Measurements from ENCODE around the gene MLANA. TPM values are rescaled to one million over a fixed set of nuclear protein-coding genes. Genes with fewer than 3 reads are reported as not detected.

Gene MLANA
- total RNA-seq, 1 experiment from 2014 or later, result not detected

- TF ChIP-seq PRDM15 (CRISPR knock-in tag; IDR thresholded peaks at IDR 0.05) (no peak), ZNF396 (CRISPR knock-in tag; IDR thresholded peaks at IDR 0.05; ENCODE audit: borderline replicate concordance) (no peak), SMAD3 (CRISPR knock-in tag; IDR thresholded peaks at IDR 0.05; ENCODE audit: borderline replicate concordance) (no peak), FOXP1 (CRISPR knock-in tag; IDR thresholded peaks at IDR 0.05; ENCODE audit: borderline replicate concordance) (no peak), SMAD4 (CRISPR knock-in tag; IDR thresholded peaks at IDR 0.05) (no peak), CREB1 (CRISPR knock-in tag; IDR thresholded peaks at IDR 0.05) (no peak), OVOL2 (CRISPR knock-in tag; IDR thresholded peaks at IDR 0.05; ENCODE audit: borderline replicate concordance) (no peak), JUN (CRISPR knock-in tag; IDR thresholded peaks at IDR 0.05) (no peak), GTF2I (CRISPR knock-in tag; conservative IDR thresholded peaks at IDR 0.05) (no peak)
Observed at GRCh38 chr9:5894237-5894959, 3.7 kb downstream of the MLANA start (continued).

DNA sequence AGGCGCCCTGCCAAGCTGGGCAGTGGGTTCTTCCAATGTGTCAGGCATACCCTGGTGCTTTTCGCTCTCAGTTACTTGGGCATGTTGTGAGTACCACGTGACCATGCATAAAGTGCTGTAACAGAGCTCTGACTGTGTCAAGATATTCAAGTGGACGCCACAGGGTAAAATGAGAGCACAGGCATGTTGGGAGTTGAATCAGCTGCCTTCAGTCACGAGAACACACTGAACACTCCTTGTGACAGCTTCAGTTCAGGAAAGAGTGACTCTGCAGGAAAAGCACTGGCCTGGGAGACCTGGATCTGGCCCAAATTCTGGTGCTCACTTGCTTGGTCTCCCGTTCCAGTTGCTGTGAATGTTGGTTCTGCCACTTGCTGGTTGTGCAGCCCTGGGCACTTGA, 5.1 kb downstream of the MLANA start:
- no peaks in the 10 kb centered on the region for H3K4me1 Mint-ChIP-seq
- POLR2A ChIA-PET, result no interaction called here
- CTCF ChIA-PET, result interaction anchor here (0.6 to 1.7 kb wide), 3 partner anchors 9 to 239 kb away, joined by 3 to 10 read pairs (median 4); no protein-coding TSS in a partner anchor
- no peaks in the 10 kb centered on the region for H3K36me3 Mint-ChIP-seq
- no peak overlapping the region for H3K27ac Mint-ChIP-seq
- ATAC-seq (no peak), DNase-seq (ENCODE audit: low spot score) (no peak)
- H3K27me3 Mint-ChIP-seq (ENCODE audit: low read depth), result no peaks in the 10 kb centered on the region
- no peaks in the 10 kb centered on the region for H3K9me3 Mint-ChIP-seq
- no peak for TF ChIP-seq GTF2I (CRISPR knock-in tag; conservative IDR thresholded peaks at IDR 0.05)
- TF ChIP-seq ZNF232 (CRISPR knock-in tag; IDR thresholded peaks at IDR 0.05), result no peak
- no peak for TF ChIP-seq NR2C2 (CRISPR knock-in tag; IDR thresholded peaks at IDR 0.05)
- TF ChIP-seq ZNF532 (CRISPR knock-in tag; IDR thresholded peaks at IDR 0.05; ENCODE audit: borderline replicate concordance), result no peak
- no peak for TF ChIP-seq JAZF1 (CRISPR knock-in tag; IDR thresholded peaks at IDR 0.05)
- no peak for TF ChIP-seq ZNF512 (CRISPR knock-in tag; IDR thresholded peaks at IDR 0.05; ENCODE audit: borderline replicate concordance)
- TF ChIP-seq, protein P1, sequence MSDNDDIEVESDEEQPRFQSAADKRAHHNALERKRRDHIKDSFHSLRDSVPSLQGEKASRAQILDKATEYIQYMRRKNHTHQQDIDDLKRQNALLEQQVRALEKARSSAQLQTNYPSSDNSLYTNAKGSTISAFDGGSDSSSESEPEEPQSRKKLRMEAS (CRISPR knock-in tag; IDR thresholded peaks at IDR 0.05), result no peak
- TF ChIP-seq ZNF671 (CRISPR knock-in tag; IDR thresholded peaks at IDR 0.05), result no peak
- TF ChIP-seq, protein P2, sequence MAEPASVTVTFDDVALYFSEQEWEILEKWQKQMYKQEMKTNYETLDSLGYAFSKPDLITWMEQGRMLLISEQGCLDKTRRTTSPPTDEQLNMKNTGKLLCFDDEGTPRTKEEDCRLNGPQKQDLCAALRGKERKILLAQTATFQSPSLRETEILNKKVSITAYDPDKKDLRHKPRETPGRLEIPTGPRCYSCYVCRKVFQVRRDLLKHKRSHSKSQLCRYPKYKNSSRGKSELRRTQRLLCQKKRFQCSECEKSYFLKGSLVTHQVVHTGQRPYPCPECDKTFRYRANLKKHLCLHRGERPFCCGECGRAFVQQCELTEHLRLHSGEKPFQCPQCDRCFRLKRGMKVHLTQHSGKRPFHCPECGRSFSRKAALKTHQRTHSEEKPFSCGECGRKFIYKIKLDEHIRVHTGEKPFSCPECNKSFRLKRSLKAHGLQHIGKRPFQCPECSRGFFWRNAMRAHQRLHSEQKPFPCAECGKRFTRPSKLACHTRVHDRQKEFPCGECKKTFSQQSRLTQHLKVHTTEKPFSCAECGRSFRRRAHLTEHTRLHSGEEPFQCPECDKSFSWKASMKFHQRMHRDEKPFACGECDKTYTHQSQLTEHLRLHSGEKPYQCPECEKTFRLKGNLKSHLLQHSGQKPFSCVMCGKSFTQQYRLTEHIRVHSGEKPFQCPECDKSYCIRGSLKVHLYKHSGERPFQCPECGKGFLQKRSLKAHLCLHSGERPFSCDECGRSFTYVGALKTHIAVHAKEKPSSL (CRISPR knock-in tag; conservative IDR thresholded peaks at IDR 0.05), result no peak
- TF ChIP-seq KAT7 (CRISPR knock-in tag; IDR thresholded peaks at IDR 0.05; ENCODE audit: borderline replicate concordance), result no peak
- no peak overlapping the region for H3K4me3 Mint-ChIP-seq
